PFSK-1 (cell line): ENCODE measurements around the gene HELZ.

ENCODE experiments used
- FOXP2 ChIP-seq: optimal IDR thresholded peaks from 2 replicates; pipeline ENCODE3; 2011; ENCODE audit warnings: borderline replicate concordance, control low read depth, inconsistent platforms; ENCODE audit not compliant: insufficient read depth; ENCODE audit errors: extremely low read length, extremely low read depth
- POLR2AphosphoS5 ChIP-seq: IDR thresholded peaks from 2 replicates; pipeline ENCODE4 v1.6.1; 2012; ENCODE audit warnings: low read depth, mild to moderate bottlenecking, control low read depth, low read length, moderate library complexity
- SIN3A ChIP-seq: IDR thresholded peaks from 2 replicates; pipeline ENCODE4 v1.6.1; 2012; ENCODE audit warnings: mild to moderate bottlenecking, low read length, moderate library complexity, borderline replicate concordance; ENCODE audit not compliant: insufficient read depth
- TAF1 ChIP-seq: IDR thresholded peaks from 2 replicates; pipeline ENCODE4 v1.6.1; 2012; ENCODE audit warnings: low read length, control low read depth, borderline replicate concordance; ENCODE audit not compliant: insufficient read depth
- TF ChIP-seq, protein P1 (sequence below), 2 experiments: IDR thresholded peaks; 2 replicates each; pipeline versions ENCODE4 v1.6.1 to v1.8.0; 2011 to 2012; ENCODE audit warnings: low read depth in 2 of 2, low read length in 2 of 2, control low read depth in 1 of 2, inconsistent platforms in 1 of 2, mild to moderate bottlenecking in 1 of 2, moderate library complexity in 1 of 2; ENCODE audit not compliant: insufficient read depth in 1 of 2

DNA sequence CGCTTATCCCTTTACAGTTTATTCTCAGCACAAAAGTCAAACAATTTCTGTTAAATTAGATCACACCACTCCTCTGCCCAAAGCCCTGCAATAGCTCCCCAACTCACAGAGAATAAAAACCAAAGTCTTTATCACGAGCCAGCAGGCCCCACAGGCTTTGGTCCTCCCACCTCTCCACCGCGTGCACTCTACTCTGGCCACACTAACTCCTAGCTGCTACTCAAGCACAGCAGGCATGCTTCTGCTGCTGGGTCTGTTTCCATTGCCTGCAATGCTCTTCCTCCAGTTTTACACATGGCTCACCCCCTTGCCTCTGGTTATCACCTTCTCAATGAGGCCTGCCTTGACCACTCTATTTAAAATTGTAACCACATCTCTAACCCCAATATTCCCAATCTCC, 27.6 kb downstream of the HELZ start:
- TF ChIP-seq TAF1: no peak
- TF ChIP-seq, protein P1, sequence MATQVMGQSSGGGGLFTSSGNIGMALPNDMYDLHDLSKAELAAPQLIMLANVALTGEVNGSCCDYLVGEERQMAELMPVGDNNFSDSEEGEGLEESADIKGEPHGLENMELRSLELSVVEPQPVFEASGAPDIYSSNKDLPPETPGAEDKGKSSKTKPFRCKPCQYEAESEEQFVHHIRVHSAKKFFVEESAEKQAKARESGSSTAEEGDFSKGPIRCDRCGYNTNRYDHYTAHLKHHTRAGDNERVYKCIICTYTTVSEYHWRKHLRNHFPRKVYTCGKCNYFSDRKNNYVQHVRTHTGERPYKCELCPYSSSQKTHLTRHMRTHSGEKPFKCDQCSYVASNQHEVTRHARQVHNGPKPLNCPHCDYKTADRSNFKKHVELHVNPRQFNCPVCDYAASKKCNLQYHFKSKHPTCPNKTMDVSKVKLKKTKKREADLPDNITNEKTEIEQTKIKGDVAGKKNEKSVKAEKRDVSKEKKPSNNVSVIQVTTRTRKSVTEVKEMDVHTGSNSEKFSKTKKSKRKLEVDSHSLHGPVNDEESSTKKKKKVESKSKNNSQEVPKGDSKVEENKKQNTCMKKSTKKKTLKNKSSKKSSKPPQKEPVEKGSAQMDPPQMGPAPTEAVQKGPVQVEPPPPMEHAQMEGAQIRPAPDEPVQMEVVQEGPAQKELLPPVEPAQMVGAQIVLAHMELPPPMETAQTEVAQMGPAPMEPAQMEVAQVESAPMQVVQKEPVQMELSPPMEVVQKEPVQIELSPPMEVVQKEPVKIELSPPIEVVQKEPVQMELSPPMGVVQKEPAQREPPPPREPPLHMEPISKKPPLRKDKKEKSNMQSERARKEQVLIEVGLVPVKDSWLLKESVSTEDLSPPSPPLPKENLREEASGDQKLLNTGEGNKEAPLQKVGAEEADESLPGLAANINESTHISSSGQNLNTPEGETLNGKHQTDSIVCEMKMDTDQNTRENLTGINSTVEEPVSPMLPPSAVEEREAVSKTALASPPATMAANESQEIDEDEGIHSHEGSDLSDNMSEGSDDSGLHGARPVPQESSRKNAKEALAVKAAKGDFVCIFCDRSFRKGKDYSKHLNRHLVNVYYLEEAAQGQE (IDR thresholded peaks at IDR 0.05; ENCODE audit: insufficient read depth in 1 of 2, low read depth in 2 of 2, low read length in 2 of 2): no peak
- no peak for TF ChIP-seq POLR2AphosphoS5
- no peak for TF ChIP-seq SIN3A
- no peak for TF ChIP-seq FOXP2
